ENCODE data around the gene CHADL. TPM values are rescaled to one million over a fixed set of nuclear protein-coding genes. Genes with fewer than 3 reads are reported as not detected.

CHADL gene
- polyA plus RNA-seq, 1 donor (not counting 4 experiments of a cell fraction or from before 2014, with no cell fraction given) = 0.16 TPM

GRCh38 chr22:41247703-41248102 lies 7.0 kb upstream of the CHADL start:
- peaks cover 46 to 56% of the 10 kb centered on the region in 2 experiments for H3K36me3 ChIP-seq (ENCODE audit: control insufficient read depth in 2 of 2, extremely low read depth in 1 of 2, insufficient read depth in 2 of 2, low read length in 2 of 2)
- H2AFZ ChIP-seq (ENCODE audit: control insufficient read depth, low read length) = no peak overlapping the region
- H3K79me2 ChIP-seq (ENCODE audit: control insufficient read depth, insufficient read depth, low read length) = peaks cover 3% of the 10 kb centered on the region
- no peaks in the 10 kb centered on the region for H3K9me3 ChIP-seq (ENCODE audit: control insufficient read depth, low read depth, low read length)
- dilution Hi-C loops (cut with MboI; ENCODE audit: extremely low pct_ligation_motif_present, low sequenced_read_pairs) = no loop called here
- no peak for DNase-seq (ENCODE audit: low read depth, low spot score)
- FAIRE-seq = no peak
- peaks cover 18% of the 10 kb centered on the region for H3K4me1 ChIP-seq (ENCODE audit: control insufficient read depth, extremely low read depth, insufficient read depth, low read length)
- no peak overlapping the region for H3K9ac ChIP-seq (ENCODE audit: control insufficient read depth, extremely low read depth, insufficient read depth, low read length)
- no peak overlapping the region for H3K27ac ChIP-seq (ENCODE audit: control insufficient read depth, insufficient read depth, low read length)
- H3K4me3 ChIP-seq (ENCODE audit: control insufficient read depth in 2 of 3, extremely low read depth in 1 of 3, insufficient read depth in 2 of 3, low read depth in 1 of 3, low read length in 3 of 3) = no peak overlapping the region
- no peak overlapping the region for H3K4me2 ChIP-seq (ENCODE audit: control insufficient read depth, extremely low read depth, insufficient read depth, low read depth, low read length)
- no peak for TF ChIP-seq CTCF (optimal IDR thresholded peaks at IDR 0.05 in 1 of 3, IDR thresholded peaks at IDR 0.05 in 1 of 3, conservative IDR thresholded peaks at IDR 0.05 in 1 of 3; ENCODE audit: extremely low read depth in 1 of 3, insufficient read depth in 2 of 3, low read length in 3 of 3)
- no peak for TF ChIP-seq EZH2 (IDR thresholded peaks at IDR 0.05; ENCODE audit: low read length)
- no peaks in the 10 kb centered on the region for H3K27me3 ChIP-seq (ENCODE audit: control insufficient read depth, extremely low read depth, insufficient read depth, low read length)
- H4K20me1 ChIP-seq (ENCODE audit: control insufficient read depth, extremely low read depth, insufficient read depth, low read length) = peaks cover 5% of the 10 kb centered on the region
- no peaks in the 10 kb centered on the region for H3K9me1 ChIP-seq (ENCODE audit: control insufficient read depth, extremely low read depth, insufficient read depth, low read length)

- DNase-seq (ENCODE audit: low read depth, low spot score) (no peak), FAIRE-seq (no peak)
- peaks cover 3% of the 10 kb centered on the region for H3K79me2 ChIP-seq (ENCODE audit: control insufficient read depth, insufficient read depth, low read length)
- dilution Hi-C loops (cut with MboI; ENCODE audit: extremely low pct_ligation_motif_present, low sequenced_read_pairs) = no loop called here
- H3K4me2 ChIP-seq (ENCODE audit: control insufficient read depth, extremely low read depth, insufficient read depth, low read depth, low read length) = no peak overlapping the region
- H2AFZ ChIP-seq (ENCODE audit: control insufficient read depth, low read length) = no peak overlapping the region
- peaks cover 38 to 43% of the 10 kb centered on the region in 2 experiments for H3K36me3 ChIP-seq (ENCODE audit: control insufficient read depth in 2 of 2, extremely low read depth in 1 of 2, insufficient read depth in 2 of 2, low read length in 2 of 2)
- H3K4me3 ChIP-seq (ENCODE audit: control insufficient read depth in 2 of 3, extremely low read depth in 1 of 3, insufficient read depth in 2 of 3, low read depth in 1 of 3, low read length in 3 of 3) = no peak overlapping the region
- H3K27ac ChIP-seq (ENCODE audit: control insufficient read depth, insufficient read depth, low read length) = no peak overlapping the region
- TF ChIP-seq CTCF (optimal IDR thresholded peaks at IDR 0.05 in 1 of 3, IDR thresholded peaks at IDR 0.05 in 1 of 3, conservative IDR thresholded peaks at IDR 0.05 in 1 of 3; ENCODE audit: extremely low read depth in 1 of 3, insufficient read depth in 2 of 3, low read length in 3 of 3) (peak in 1 of 3 experiments; percentile 36), EZH2 (IDR thresholded peaks at IDR 0.05; ENCODE audit: low read length) (no peak)
- H3K9ac ChIP-seq (ENCODE audit: control insufficient read depth, extremely low read depth, insufficient read depth, low read length) = no peak overlapping the region
- peaks cover 21% of the 10 kb centered on the region for H3K4me1 ChIP-seq (ENCODE audit: control insufficient read depth, extremely low read depth, insufficient read depth, low read length)
- no peaks in the 10 kb centered on the region for H3K9me1 ChIP-seq (ENCODE audit: control insufficient read depth, extremely low read depth, insufficient read depth, low read length)
- no peaks in the 10 kb centered on the region for H3K9me3 ChIP-seq (ENCODE audit: control insufficient read depth, low read depth, low read length)
- H3K27me3 ChIP-seq (ENCODE audit: control insufficient read depth, extremely low read depth, insufficient read depth, low read length) = no peaks in the 10 kb centered on the region
- H4K20me1 ChIP-seq (ENCODE audit: control insufficient read depth, extremely low read depth, insufficient read depth, low read length) = no peaks in the 10 kb centered on the region
Observed at GRCh38 chr22:41245917-41246499, 5.3 kb upstream of the CHADL start.
